Stimulated activated CD4-positive, alpha-beta T cell treated with anti-CD3 and anti-CD28 coated beads, Interleukin-2, amount 100 ng/mL, for 24 hours (primary cell): ENCODE data around the gene FOXL2NB.

Experiments
- DNase-seq, 2 donors: peaks; one replicate each; pipeline ENCODE4 v3.0.0-alpha.2; 2020

The FOXL2NB gene

GRCh38 chr3:138945709-138946662 is 1.0 kb upstream of the FOXL2NB start:
- DNase-seq = peak; percentile 27 to 44

- no peak for DNase-seq
Measured at GRCh38 chr3:138947495-138948121, 591 bp downstream of the FOXL2NB start.

DNA sequence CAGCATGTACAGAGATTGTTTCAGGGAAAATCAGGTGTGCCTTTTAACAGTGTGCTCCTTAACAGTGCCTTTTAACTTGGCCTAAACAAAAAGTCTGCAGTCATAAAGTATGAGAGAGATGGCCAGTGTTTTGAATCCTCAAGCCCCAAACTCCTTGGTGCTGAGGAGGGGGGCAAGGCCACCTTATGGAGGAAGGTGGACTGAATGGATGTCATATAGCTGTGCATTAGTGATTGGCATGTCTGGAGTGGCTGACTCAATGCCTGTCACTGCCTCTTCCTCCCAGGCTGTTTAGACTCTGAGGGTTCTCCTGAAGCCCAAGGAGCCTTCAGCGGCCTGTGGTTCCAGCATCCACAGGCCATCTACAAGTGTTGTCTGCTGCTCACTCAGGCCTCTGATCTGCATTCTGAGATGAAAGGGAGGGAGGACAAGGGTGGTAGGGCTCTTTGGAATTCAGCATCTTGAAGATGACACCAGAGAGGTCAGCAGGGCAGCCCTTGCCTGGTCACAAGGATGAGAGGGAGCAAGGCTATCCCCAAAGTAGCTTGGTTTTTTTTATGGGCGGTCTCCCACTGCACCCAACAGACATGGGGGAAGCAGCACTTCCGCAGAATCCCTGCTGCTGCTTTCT is 1.5 kb downstream of the FOXL2NB start:
- no peak for DNase-seq

- DNase-seq = no peak
Measured at GRCh38 chr3:138949002-138949418, 2.0 kb downstream of the FOXL2NB start.

DNA sequence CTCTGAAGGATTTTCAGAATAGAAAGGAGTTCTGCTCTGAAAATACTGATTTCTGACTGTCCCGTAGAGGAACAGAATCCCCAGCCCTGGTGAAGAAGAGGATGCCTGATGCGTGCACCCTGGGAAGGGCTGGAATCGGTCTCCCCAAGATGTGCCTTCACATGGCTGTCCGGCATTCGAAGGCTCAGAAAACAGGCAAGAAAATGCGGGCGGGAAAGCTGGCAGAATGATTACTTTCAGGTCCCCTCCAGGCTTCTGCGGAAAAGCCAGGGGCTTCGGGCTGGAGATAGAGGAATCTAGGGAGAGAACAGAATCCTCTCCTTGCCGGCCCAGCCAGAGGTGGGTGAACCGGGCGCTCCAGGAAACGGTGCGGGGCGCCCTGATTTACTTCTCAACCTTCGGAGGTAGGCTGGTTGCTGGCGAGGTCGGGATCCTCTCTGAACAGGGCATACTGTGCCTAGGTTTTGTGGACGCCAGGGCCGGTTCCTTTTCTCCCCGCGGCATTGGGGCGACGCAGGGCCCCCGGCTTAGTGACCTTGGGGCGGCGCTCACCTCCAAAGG is 2.5 kb downstream of the FOXL2NB start:
- DNase-seq = peak in 1 of 2 donors; percentile 20

- DNase-seq = peak in 1 of 2 donors; percentile 49
Measured at GRCh38 chr3:138950006-138950644, 3.1 kb downstream of the FOXL2NB start.

DNA sequence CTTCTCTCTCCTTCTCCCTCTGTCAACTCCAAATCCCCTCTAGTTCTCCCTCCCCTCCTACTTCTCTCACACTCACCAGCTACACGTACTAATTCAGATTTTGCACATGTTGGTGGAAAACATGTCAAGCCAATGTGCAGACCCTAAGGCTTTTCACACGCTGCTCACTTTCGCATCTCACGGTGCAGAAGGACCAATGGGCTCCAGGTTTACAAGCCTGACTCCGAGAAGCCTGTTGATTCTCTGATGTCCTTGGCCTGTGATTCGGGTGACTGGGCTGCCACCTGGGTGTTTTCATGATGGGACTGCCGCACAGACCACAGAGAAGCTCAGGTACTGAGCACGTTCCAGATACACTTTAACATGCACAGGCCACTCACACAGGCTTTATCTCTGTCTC is 3.7 kb downstream of the FOXL2NB start:
- DNase-seq = no peak

- no peak for DNase-seq
Measured at GRCh38 chr3:138960417-138960852, 13.4 kb downstream of the FOXL2NB start.

DNA sequence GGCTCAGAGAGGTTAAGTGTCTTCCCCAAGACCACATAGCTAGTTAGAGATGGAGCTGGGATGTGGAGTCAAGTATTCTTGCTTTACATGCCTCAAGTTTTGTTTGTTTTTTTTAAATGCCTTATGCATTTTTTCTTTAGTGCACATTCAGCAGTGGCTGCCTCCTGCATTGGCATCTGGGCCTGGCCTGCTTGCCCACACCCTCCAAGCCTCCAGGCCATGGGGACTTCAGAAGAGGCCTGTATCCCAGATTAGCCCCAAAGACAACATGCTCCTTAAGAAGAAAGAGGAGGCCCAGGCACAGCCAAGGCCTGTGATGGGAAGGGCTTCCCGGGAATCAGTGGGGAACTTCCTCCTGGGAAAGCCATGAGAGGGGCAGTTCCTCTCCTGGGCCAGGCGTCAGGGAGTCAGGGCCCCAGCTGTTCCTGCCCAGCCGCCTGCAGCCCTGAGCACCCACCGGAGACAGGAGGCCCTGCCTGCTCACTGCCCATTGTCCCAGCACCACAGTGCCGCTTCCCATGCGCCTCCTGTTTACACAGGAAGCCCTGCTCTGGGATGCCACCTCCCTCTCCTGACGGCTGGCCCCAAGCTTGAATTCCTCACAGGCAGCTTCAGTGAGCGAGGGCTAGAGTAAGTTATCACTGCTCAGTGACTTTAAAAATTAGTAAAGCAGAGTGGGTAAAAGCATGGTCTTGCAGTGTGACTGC is 16.0 kb downstream of the FOXL2NB start:
- no peak for DNase-seq

DNA sequence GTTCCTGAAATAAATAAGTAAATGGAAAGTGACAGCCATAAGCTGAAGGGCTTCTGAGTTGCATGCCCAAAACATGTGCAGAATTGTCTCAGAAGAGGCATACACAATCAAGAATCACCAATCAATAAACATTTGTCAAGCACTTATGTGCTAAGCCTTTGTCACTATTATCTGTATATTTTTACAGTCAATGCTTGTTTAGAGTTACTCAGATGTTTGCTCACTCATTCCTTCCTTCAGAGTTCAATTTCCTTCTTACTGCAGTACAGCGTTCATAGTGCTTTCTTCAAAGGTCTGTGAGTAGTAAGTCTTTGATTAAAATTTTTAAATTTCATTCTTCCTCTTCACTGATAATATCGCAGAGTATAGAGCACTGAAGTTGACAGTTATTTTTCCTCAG is 17.2 kb downstream of the FOXL2NB start:
- no peak for DNase-seq

GRCh38 chr3:138964923-138965322 is 17.9 kb downstream of the FOXL2NB start:
- no peak for DNase-seq

DNA sequence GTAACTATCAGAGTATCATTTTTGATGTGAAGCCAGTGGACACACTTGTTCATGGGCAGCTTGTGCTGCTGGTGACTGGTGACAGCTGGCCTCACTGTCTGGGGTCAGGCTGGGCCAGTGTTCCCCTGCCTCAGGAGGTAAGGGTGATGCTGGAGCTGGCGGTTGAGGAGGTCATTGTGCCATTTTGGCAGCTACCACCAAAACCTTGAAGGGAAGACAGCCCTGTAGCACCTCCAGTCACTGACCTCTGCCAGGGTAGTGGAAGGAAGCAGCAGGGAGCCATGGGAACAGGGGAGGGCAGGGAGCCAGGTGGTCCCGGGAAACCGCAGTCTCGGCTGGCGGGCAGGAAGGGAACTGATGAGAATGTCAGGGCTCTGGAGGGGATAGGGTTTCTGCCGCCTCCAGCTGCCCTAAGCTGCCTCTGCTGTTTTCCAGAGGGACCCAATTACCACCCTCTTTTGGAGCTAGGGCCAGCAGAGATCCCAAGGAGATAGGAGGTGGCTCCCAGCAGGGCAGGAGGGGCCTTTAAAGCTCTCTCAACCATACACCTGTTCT is 24.8 kb downstream of the FOXL2NB start:
- DNase-seq = no peak

- DNase-seq = no peak
Measured at GRCh38 chr3:138972941-138973340, 25.9 kb downstream of the FOXL2NB start.

- DNase-seq = no peak
Measured at GRCh38 chr3:138974462-138974861, 27.4 kb downstream of the FOXL2NB start.

DNA sequence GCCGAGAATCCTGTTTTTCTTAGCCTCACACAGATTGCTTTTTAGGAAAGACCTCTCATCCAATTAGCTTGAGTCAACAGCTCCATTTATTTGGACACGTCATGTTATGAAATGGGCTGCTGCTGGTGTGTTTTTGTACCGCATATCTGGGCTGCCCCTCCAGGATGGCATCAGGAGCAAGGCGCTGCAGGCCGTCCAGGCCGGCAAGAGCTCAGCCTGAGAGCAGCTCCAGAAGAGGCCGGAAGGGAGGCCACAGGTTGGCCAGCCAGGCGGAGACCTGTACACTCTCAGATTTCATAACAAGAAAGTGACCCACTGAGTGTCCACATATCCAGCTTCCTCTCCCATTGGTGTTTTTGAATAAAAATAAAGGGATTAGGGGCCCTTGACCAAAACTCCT is 28.3 kb downstream of the FOXL2NB start:
- no peak for DNase-seq

- no peak for DNase-seq
Measured at GRCh38 chr3:138976047-138976446, 29.0 kb downstream of the FOXL2NB start.

- no peak for DNase-seq
Measured at GRCh38 chr3:138984816-138985215, 37.8 kb downstream of the FOXL2NB start.

GRCh38 chr3:138985932-138986331 is 38.9 kb downstream of the FOXL2NB start:
- DNase-seq = no peak

GRCh38 chr3:138987181-138987580 is 40.2 kb downstream of the FOXL2NB start:
- no peak for DNase-seq

GRCh38 chr3:138995706-138996105 is 48.7 kb downstream of the FOXL2NB start:
- DNase-seq = no peak
